Inflammatory macrophage (primary cell): ENCODE results near the gene ESPNL.

Experiments used
- DNase-seq, 2 donors: peaks; one replicate each; pipeline ENCODE4 v3.0.0-alpha.2; 2020 to 2022

The ESPNL gene

DNA sequence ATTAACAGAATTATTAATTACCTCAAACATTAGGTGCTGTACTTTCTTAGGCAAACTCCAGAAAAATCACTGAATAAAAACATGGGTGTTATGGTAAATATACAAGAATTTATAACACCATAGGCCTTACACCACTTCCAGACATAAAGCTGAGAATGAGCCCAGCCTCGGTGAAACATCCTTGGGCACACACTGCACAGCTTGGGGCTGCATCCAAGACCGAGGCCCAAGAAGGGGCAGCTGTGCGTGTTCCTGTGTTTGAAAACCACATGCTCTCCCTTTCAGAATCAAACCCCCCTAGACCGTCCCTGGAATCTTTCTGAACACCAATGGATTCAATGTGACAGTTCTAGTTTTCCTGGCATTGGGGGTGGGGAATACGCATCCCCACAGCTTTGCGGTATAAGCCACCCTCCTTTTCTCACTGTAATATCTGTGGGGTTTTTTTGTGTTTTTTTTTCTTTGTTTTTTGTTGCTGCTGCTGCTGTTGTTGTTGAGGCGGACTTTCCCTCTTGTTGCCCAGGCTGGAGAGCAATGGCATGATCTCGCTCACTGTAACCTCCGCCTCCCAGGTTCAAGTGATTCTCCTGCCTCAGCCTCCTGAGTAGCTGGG, 71.5 kb downstream of the ESPNL start:
- no peak for DNase-seq

DNA sequence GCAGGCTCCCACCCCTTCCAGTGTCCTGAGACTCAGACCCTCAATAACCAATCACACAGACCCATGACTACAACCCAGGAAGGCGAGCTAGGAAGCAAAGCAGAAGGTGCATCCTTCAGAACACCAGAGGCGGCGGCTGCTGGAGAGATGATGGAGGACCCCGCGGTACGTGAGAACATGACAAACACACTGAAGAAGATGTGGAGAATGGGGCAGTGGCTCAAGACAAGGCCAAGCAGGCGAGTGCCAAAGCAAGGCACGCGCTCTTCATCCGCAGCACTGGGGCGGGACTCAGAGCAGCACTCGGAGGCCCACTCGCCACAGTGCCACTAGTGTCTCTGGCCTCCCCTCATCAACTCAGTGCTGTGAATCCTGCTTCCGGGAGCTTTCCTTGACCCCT, 72.3 kb downstream of the ESPNL start:
- no peak for DNase-seq

DNA sequence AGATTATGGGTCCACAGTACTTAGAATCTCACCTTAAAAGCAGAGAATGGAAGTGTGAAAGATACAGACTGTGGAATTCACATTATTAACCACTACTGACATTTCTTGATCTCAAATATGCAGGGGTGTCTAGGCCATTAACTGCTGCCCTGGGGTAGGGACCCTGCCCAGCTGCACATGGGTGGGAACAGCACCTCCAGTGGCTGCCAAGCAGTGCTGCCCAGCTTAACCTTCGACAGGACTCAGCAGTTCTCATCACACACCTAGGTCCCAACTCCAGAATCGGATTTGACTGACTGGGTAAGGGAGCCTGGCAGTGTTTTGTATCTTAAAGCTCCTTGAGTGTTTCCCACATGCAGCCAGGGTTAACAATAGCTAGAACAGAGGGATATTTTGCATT, 73.6 kb downstream of the ESPNL start:
- DNase-seq: no peak

DNA sequence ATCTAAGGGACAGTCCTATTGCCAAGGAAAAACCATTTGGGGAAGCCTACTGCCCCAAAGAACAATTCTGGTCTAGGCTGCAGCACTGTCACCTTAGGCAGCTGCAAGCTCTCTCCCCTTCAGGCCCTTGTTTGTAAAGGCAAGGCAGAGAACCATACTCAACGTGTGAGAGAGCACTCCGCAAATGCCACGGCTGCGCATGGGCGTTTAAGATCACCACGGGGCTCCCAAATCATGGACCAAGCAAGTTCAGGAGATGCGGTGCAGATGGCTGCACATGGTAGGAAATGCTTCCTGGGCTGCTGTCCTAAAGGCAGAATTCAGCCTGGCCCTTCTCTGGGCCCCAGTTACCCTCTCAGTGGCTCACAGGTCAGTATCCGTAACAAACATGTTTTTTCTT, 74.2 kb downstream of the ESPNL start:
- DNase-seq: no peak

DNA sequence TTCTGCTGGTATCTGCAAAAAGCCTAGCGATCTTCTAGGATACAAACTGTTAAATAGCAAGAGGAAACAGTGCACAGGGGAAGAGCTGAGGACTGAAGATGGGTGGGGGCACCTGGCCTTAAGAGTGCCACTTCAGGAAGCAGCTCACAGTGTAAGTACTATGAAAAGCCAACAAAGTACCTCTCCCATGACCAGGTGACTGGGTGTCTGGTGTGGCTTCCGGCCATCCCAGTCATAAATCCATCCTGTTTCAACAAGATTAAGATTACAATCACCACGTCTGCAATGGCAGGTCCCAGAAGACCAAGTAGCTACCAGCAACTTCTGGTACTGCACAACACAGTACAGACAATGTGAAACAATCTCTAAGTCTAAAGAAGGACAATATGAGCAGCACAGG, 74.6 kb downstream of the ESPNL start:
- DNase-seq: no peak

DNA sequence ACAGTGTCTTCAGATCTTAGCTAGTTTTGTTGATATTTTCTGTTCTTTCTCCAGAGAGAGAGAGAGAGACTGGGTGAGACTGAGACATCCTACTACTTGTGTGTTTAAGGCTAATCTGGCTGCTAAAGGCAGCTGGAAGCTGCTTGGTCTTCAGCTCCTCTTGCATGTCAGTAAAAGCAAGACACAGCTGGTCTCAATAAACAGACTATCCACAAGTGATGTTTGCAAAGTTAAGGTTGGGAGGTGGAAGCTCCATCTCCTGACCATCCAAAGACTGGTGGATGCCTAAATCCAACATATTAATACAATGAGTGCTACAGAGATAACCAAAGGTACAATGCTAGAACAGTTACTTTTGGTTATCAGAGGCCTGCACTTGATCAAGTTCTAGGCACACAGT, 76.5 kb downstream of the ESPNL start:
- DNase-seq: no peak

DNA sequence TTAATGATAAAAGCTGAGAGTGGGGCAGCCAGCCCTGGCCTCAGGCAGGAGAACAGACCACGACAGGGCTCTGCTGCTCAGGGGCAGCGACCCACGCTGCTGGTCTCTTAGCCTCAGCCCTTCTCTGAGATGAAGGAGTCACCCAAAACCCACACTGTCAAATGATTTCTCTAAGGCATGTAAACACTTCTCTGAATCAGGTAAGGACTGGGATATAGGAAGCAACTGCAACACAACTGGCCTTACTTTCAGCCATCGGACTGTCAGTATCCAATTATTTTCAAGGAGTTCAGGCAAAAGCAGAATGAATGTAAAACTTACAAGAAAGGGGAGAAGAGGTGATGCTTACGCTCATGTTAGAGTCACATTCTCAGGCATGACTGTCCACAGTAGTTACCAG, 80.4 kb downstream of the ESPNL start:
- DNase-seq: no peak

DNA sequence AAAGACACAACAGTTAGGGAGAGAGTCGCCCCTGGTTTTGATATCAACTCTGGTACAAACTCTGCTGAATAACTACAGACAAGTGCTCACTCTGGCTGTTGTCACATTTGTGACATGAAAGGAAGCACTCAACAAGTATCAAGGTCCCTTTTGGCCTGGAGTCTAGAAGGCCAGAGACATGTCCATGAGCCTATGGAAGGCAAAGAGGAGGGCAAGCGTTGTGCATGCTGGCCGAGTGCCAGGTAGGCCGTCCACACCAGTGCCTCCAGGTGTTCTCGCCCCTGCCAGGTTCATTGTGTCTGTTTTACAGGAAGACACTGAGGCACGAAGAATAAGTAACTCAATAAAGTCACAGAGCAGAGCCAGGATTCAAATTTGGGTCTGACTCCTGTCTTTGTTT, 82.2 kb downstream of the ESPNL start:
- no peak for DNase-seq
